NCI-H2081 (cell line): ENCODE measurements around the gene SEC22C.
"Not testable (repeated sequence)": the region's sequence is repeated elsewhere in the genome, so short reads cannot be mapped to it uniquely, and the experiment has no call there.

Experiments
- DNase-seq, 2 experiments: peaks; one replicate each; lab custom pipeline; 2025; lab: John Stamatoyannopoulos, UW

The SEC22C gene

GRCh38 chr3:42581400-42581708 lies 413 bp downstream of the SEC22C start:
- no peak for DNase-seq

GRCh38 chr3:42579346-42579745 lies 2.4 kb downstream of the SEC22C start:
- not testable (repeated sequence) for DNase-seq

- no peak for DNase-seq
Measured at GRCh38 chr3:42578054-42578453, 3.7 kb downstream of the SEC22C start.

GRCh38 chr3:42575137-42575741 lies 6.5 kb downstream of the SEC22C start:
- DNase-seq, result no peak

- DNase-seq, result no peak
Measured at GRCh38 chr3:42572278-42572677, 9.5 kb downstream of the SEC22C start.

- DNase-seq, result no peak
Measured at GRCh38 chr3:42569593-42570142, 12.1 kb downstream of the SEC22C start.

GRCh38 chr3:42562047-42562907 lies 19.5 kb downstream of the SEC22C start:
- no peak for DNase-seq

- DNase-seq, result peak; percentile 19 to 35
Measured at GRCh38 chr3:42557854-42558253, 23.9 kb downstream of the SEC22C start.

GRCh38 chr3:42556817-42557216 lies 24.9 kb downstream of the SEC22C start:
- not testable (repeated sequence) for DNase-seq

- no peak for DNase-seq
Measured at GRCh38 chr3:42556089-42556632, 25.6 kb downstream of the SEC22C start.

GRCh38 chr3:42552830-42553229 lies 28.9 kb downstream of the SEC22C start:
- no peak for DNase-seq

GRCh38 chr3:42550250-42550649 lies 31.5 kb downstream of the SEC22C start:
- DNase-seq, result no peak

- DNase-seq, result no peak
Measured at GRCh38 chr3:42549131-42549530, 32.6 kb downstream of the SEC22C start.

- peak; percentile 29 to 34 for DNase-seq
Measured at GRCh38 chr3:42547401-42547945, 34.3 kb downstream of the SEC22C start.

- no peak for DNase-seq
Measured at GRCh38 chr3:42546691-42547213, 35.0 kb downstream of the SEC22C start.

- no peak for DNase-seq
Measured at GRCh38 chr3:42545284-42545900, 36.4 kb downstream of the SEC22C start.

- DNase-seq, result peak; percentile 75 to 89
Measured at GRCh38 chr3:42544492-42545283, 37.1 kb downstream of the SEC22C start.

- DNase-seq, result no peak
Measured at GRCh38 chr3:42541079-42541478, 40.7 kb downstream of the SEC22C start.

GRCh38 chr3:42539871-42540714 lies 41.7 kb downstream of the SEC22C start:
- DNase-seq, result peak in 1 of 2 experiments; percentile 18

GRCh38 chr3:42537350-42537749 lies 44.4 kb downstream of the SEC22C start:
- DNase-seq, result no peak
